Measurements from ENCODE around the gene CHST12. TPM values are rescaled to one million over a fixed set of nuclear protein-coding genes. Genes with fewer than 3 reads are reported as not detected.
"Not testable (repeated sequence)": the region's sequence is repeated elsewhere in the genome, so short reads cannot be mapped to it uniquely, and the experiment has no call there.

Gene CHST12
- total RNA-seq, 1 experiment from 2014 or later, result 0.82 TPM

DNA sequence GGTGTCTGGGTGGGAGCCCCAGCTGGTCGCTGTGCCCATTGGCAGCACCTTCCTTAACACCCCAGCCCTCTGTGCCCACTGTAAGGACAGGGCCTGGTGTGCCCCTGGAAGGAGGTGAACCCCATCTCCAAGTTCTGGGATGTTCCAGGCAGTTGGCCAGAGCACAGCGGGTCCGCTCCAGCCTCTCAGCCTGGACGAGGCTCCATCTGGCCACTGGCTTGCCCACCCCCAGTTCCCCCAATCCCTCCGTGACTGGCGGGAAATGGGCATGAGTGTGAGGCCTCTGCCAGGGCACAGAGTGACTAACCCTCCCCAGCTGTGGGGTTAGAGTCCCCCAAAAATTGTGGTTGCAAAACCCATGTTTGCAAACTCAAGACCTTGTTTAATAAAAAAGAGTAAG, 57.2 kb downstream of the CHST12 start:
- Histone ChIP-seq H3K27ac (ENCODE audit: low read length) (no peak overlapping the region), H4K20me1 (ENCODE audit: insufficient read depth, low read depth, low read length) (no peaks in the 10 kb centered on the region), H3K9me2 (replicated peaks; ENCODE audit: insufficient read depth, low read length) (no peaks in the 10 kb centered on the region), H3K4me1 (ENCODE audit: low read length) (peaks cover under 1% of the 10 kb centered on the region), H3K79me2 (ENCODE audit: low read length) (no peaks in the 10 kb centered on the region), H3K27me3 (ENCODE audit: low read length) (no peaks in the 10 kb centered on the region), H2AFZ (ENCODE audit: low read length) (no peak overlapping the region), H3K4me3 (ENCODE audit: low read length) (no peak overlapping the region), H3K36me3 (ENCODE audit: insufficient read depth, low read length) (no peaks in the 10 kb centered on the region), H3K4me2 (ENCODE audit: low read depth, low read length, poor library complexity, severe bottlenecking) (no peak overlapping the region), H3K9ac (ENCODE audit: low read length) (no peak overlapping the region), H3K9me3 (ENCODE audit: low read length) (no peaks in the 10 kb centered on the region)
- DNase-seq, result no peak

DNA sequence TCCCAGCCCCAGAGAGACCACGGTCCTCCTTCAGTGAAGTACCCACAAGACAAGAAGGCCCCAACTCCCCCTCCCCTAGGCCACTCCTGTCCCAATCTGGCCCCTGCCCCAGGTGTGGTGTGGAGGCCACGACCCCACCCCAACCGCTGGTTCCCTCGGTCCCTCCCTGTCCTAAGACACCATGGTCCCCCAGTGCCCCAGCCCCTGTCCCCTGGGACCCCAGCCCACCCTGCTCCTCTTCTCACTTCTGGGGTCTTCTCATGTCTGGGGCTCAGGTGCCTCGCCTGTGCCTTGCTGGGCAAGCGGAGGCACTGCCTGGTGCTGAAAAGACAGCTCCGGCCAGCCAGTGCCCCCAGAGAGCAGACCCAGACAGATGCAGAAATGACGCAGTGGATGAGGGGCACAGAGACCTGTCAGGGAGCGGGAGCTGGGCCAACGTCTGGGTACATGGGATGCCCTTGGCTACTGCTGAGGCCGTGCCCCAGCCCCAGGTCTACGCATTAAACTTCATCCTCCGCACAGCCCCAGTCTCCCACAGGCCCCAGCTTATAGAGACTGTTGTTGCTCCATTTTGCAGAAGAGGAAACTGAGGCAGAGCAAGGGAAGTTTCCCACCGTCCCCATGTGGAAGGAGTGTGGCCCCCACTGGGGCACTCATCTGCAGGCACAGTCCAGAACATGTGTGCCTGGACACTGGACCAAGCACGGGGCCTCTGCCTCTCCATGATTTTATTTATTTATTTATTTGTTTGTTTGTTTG, 58.0 kb downstream of the CHST12 start:
- no peak for DNase-seq

DNA sequence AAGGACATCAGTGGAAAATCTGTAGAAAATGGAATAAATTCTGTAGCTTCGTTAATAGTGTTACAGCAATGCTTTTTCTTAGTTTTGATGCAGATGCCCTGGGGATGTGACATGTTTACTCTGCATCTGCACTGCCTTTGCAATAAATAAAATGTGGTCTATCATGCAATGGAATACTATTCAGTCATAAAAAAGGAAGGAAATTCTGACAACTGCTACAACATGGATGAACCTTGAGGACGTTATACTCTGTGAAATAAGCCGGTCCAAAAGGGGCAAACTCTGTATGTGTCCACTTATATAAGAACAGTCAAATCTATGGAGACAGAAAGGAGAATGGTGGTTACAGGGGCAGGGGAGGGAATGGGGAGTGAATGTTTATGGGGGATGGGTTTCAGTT, 59.3 kb downstream of the CHST12 start:
- H3K79me2 ChIP-seq (ENCODE audit: low read length), result no peaks in the 10 kb centered on the region
- no peak overlapping the region for H3K4me3 ChIP-seq (ENCODE audit: low read length)
- H3K4me1 ChIP-seq (ENCODE audit: low read length), result peaks cover 7% of the 10 kb centered on the region
- H3K4me2 ChIP-seq (ENCODE audit: low read depth, low read length, poor library complexity, severe bottlenecking), result no peak overlapping the region
- H2AFZ ChIP-seq (ENCODE audit: low read length), result no peak overlapping the region
- no peak for DNase-seq
- H3K9ac ChIP-seq (ENCODE audit: low read length), result no peak overlapping the region
- H3K27ac ChIP-seq (ENCODE audit: low read length), result no peak overlapping the region
- no peaks in the 10 kb centered on the region for H3K27me3 ChIP-seq (ENCODE audit: low read length)
- no peaks in the 10 kb centered on the region for H3K9me2 ChIP-seq (replicated peaks; ENCODE audit: insufficient read depth, low read length)
- no peaks in the 10 kb centered on the region for H3K36me3 ChIP-seq (ENCODE audit: insufficient read depth, low read length)
- no peaks in the 10 kb centered on the region for H4K20me1 ChIP-seq (ENCODE audit: insufficient read depth, low read depth, low read length)
- H3K9me3 ChIP-seq (ENCODE audit: low read length), result no peaks in the 10 kb centered on the region

More for the DNA sequence above, 58.0 kb downstream of the CHST12 start:
- H2AFZ ChIP-seq (ENCODE audit: low read length), result no peak overlapping the region
- no peaks in the 10 kb centered on the region for H3K79me2 ChIP-seq (ENCODE audit: low read length)
- H3K27me3 ChIP-seq (ENCODE audit: low read length), result no peaks in the 10 kb centered on the region
- H3K4me2 ChIP-seq (ENCODE audit: low read depth, low read length, poor library complexity, severe bottlenecking), result no peak overlapping the region
- no peak overlapping the region for H3K9ac ChIP-seq (ENCODE audit: low read length)
- H3K36me3 ChIP-seq (ENCODE audit: insufficient read depth, low read length), result no peaks in the 10 kb centered on the region
- no peak overlapping the region for H3K4me3 ChIP-seq (ENCODE audit: low read length)
- H3K9me2 ChIP-seq (replicated peaks; ENCODE audit: insufficient read depth, low read length), result no peaks in the 10 kb centered on the region
- H4K20me1 ChIP-seq (ENCODE audit: insufficient read depth, low read depth, low read length), result no peaks in the 10 kb centered on the region
- peaks cover 7% of the 10 kb centered on the region for H3K4me1 ChIP-seq (ENCODE audit: low read length)
- no peaks in the 10 kb centered on the region for H3K9me3 ChIP-seq (ENCODE audit: low read length)
- H3K27ac ChIP-seq (ENCODE audit: low read length), result no peak overlapping the region

DNA sequence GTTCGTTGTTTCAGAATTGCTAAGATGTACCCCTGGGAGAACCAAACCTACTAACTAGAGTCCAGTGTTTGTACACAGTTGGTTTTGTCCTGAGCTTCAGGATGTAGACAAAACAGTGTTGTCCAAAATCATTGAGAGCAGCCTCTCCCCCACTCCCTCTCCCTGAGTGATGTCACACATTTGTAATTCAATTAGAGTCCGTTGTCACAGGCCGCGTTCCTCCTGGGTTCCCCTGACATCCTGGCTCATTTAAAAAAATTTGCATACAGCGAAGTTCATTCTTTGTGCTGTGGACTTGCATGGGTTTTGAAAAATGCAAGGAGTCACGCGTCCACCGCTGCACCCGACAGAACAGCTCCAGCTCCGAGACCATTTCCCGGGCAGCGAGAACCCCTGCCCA, 62.5 kb downstream of the CHST12 start:
- DNase-seq, result peak; percentile 65
- peaks cover 7% of the 10 kb centered on the region for H3K4me1 ChIP-seq (ENCODE audit: low read length)
- H3K9me2 ChIP-seq (replicated peaks; ENCODE audit: insufficient read depth, low read length), result no peaks in the 10 kb centered on the region
- H3K9me3 ChIP-seq (ENCODE audit: low read length), result no peaks in the 10 kb centered on the region
- H3K27ac ChIP-seq (ENCODE audit: low read length), result no peak overlapping the region
- no peaks in the 10 kb centered on the region for H3K27me3 ChIP-seq (ENCODE audit: low read length)
- H3K4me2 ChIP-seq (ENCODE audit: low read depth, low read length, poor library complexity, severe bottlenecking), result peak overlapping the region; percentile 11
- no peaks in the 10 kb centered on the region for H3K36me3 ChIP-seq (ENCODE audit: insufficient read depth, low read length)
- no peak overlapping the region for H2AFZ ChIP-seq (ENCODE audit: low read length)
- H4K20me1 ChIP-seq (ENCODE audit: insufficient read depth, low read depth, low read length), result no peaks in the 10 kb centered on the region; the same call in 1 of the 2 replicates
- no peaks in the 10 kb centered on the region for H3K79me2 ChIP-seq (ENCODE audit: low read length)
- H3K9ac ChIP-seq (ENCODE audit: low read length), result no peak overlapping the region
- no peak overlapping the region for H3K4me3 ChIP-seq (ENCODE audit: low read length)

DNA sequence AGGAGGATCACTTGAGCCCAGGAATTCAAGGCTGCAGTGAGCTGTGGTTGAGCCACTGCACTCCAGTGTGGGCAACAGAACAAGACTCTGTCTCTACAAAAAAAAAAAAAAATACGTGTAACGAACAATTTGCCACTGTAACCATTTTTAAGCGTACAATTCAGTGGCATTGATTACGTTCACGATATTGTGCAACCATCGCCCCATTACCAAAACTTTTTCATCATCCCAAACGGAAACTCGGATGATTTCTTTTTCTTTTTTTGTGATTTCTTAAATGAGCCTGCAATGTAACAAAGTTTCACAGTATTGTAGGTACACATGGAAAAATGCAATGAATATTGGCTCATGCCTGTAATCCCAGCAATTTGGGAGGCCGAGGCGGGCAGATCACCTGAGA, 63.3 kb downstream of the CHST12 start:
- H3K79me2 ChIP-seq (ENCODE audit: low read length), result no peaks in the 10 kb centered on the region
- H3K4me2 ChIP-seq (ENCODE audit: low read depth, low read length, poor library complexity, severe bottlenecking), result no peak overlapping the region
- no peaks in the 10 kb centered on the region for H3K27me3 ChIP-seq (ENCODE audit: low read length)
- peaks cover 7% of the 10 kb centered on the region for H3K4me1 ChIP-seq (ENCODE audit: low read length)
- H3K9me2 ChIP-seq (replicated peaks; ENCODE audit: insufficient read depth, low read length), result no peaks in the 10 kb centered on the region
- H3K27ac ChIP-seq (ENCODE audit: low read length), result no peak overlapping the region
- H4K20me1 ChIP-seq (ENCODE audit: insufficient read depth, low read depth, low read length), result no peaks in the 10 kb centered on the region; the same call in 1 of the 2 replicates
- no peak overlapping the region for H3K9ac ChIP-seq (ENCODE audit: low read length)
- H3K36me3 ChIP-seq (ENCODE audit: insufficient read depth, low read length), result no peaks in the 10 kb centered on the region
- H3K4me3 ChIP-seq (ENCODE audit: low read length), result no peak overlapping the region
- DNase-seq, result no peak
- no peaks in the 10 kb centered on the region for H3K9me3 ChIP-seq (ENCODE audit: low read length)
- H2AFZ ChIP-seq (ENCODE audit: low read length), result no peak overlapping the region

DNA sequence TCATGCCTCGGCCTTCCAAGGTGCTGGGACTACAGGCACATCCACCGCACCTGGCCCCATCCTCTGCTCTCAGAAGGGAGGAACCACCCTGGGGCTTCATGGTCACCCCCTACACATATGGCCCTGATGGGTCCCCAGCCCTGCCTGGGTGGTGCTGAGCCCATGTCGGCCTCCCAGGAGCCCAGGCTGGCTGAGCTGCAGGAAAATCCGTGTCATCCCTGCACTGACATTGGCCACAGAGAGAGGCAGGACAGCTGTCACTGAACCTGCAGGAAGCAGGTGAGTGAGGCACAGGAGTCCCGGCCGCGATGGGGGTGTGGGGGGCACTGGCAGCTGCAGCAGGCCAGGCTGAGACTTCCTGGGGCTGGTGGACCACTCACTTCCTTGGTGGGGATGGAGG, 64.8 kb downstream of the CHST12 start:
- no peak overlapping the region for H3K27ac ChIP-seq (ENCODE audit: low read length)

DNA sequence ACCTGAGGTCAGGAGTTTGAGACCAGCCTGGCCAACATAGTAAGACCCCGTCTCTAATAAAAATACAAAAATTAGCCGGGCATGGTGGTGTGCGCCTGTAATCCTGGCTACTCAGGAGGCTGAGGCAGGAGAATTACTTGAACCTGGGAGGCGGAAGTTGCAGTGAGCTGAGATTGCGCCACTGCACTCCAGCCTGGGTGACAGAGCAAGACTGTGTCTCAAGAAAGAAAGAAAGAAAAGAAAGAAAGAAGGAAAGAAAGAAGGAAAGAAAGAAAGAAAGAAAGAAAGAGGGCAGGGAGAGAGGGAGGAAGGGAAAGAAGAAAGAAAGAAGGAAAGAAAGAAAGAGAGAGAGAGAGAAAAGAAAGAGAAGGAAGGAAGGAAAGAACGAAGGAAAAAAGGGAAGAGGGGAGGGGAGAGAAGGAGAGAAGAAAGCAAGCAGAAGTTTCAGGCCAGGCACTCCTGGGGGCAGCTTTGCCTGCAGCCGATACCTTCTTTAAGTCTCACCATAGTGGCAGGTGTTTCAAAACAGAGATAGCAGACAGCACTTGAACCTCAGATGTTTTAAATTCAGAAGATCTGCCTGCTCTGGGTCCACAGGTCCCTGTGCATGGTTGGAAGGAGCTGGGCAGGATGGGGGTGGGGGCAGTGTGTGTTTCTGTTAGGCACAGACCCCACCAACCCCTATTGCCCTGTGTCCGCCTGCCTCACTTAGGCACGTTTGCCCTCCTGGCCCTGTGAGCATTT, 66.2 kb downstream of the CHST12 start:
- not testable (repeated sequence) for H3K27me3 ChIP-seq (ENCODE audit: low read length); H4K20me1 ChIP-seq (ENCODE audit: insufficient read depth, low read depth, low read length); H3K27ac ChIP-seq (ENCODE audit: low read length); H3K4me3 ChIP-seq (ENCODE audit: low read length); H3K9me3 ChIP-seq (ENCODE audit: low read length); H3K79me2 ChIP-seq (ENCODE audit: low read length); H3K9me2 ChIP-seq (replicated peaks; ENCODE audit: insufficient read depth, low read length); DNase-seq; H3K36me3 ChIP-seq (ENCODE audit: insufficient read depth, low read length); H3K4me1 ChIP-seq (ENCODE audit: low read length); H3K9ac ChIP-seq (ENCODE audit: low read length); H3K4me2 ChIP-seq (ENCODE audit: low read depth, low read length, poor library complexity, severe bottlenecking); H2AFZ ChIP-seq (ENCODE audit: low read length)

More for the DNA sequence above, 64.8 kb downstream of the CHST12 start:
- Histone ChIP-seq H3K4me2 (ENCODE audit: low read depth, low read length, poor library complexity, severe bottlenecking) (no peak overlapping the region), H3K4me1 (ENCODE audit: low read length) (peaks cover 7% of the 10 kb centered on the region), H3K9me2 (replicated peaks; ENCODE audit: insufficient read depth, low read length) (no peaks in the 10 kb centered on the region), H3K79me2 (ENCODE audit: low read length) (no peaks in the 10 kb centered on the region), H3K9me3 (ENCODE audit: low read length) (no peaks in the 10 kb centered on the region), H3K27me3 (ENCODE audit: low read length) (no peaks in the 10 kb centered on the region), H2AFZ (ENCODE audit: low read length) (no peak overlapping the region), H3K36me3 (ENCODE audit: insufficient read depth, low read length) (no peaks in the 10 kb centered on the region), H4K20me1 (ENCODE audit: insufficient read depth, low read depth, low read length) (no peaks in the 10 kb centered on the region; the same call in 1 of the 2 replicates), H3K4me3 (ENCODE audit: low read length) (no peak overlapping the region), H3K9ac (ENCODE audit: low read length) (no peak overlapping the region)
- DNase-seq, result no peak

DNA sequence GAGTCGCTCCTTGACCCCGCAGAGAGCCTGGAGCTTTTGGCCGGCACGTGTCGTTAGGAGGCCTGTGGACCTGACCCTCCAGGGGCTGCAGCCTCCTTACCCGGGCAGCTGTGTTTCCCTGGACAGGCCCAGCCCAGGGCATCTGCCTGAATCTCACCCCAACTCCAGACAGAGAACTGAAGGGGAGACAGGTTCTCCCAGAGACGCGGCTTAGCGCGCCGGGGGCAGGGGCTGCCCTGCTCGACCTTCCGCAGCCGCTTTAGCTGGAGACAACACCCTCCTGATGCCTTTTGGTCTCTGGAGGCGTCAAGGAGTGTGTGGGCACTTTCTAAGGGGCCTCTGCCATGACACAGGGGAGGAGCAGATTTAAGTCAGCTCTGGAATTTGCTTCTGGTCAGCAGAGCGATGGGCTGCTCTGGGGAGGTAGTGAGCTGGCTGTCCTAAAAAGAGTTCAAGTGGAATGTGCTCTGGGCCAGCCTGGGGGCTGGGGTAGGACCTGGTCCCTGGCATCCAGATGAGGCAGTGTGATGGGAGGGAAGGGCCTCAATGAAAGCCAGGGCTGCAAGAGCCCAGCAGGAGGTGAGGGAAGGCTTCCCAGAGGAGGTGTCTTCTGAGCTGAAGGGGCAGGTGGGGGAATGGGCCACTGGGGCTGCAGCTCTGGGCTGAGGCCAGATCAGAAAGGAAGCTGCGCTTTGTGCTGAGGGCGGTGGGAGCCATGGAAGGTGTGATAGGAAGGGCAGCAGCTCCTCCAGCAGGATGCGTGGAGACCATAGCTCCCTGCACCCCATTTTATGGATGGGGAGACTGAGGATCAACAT, 67.0 kb downstream of the CHST12 start:
- H2AFZ ChIP-seq (ENCODE audit: low read length), result no peak overlapping the region
- no peaks in the 10 kb centered on the region for H3K9me3 ChIP-seq (ENCODE audit: low read length)
- peaks cover 7% of the 10 kb centered on the region for H3K4me1 ChIP-seq (ENCODE audit: low read length)
- H3K9ac ChIP-seq (ENCODE audit: low read length), result no peak overlapping the region
- H4K20me1 ChIP-seq (ENCODE audit: insufficient read depth, low read depth, low read length), result no peaks in the 10 kb centered on the region; the same call in 1 of the 2 replicates
- H3K79me2 ChIP-seq (ENCODE audit: low read length), result no peaks in the 10 kb centered on the region
- no peaks in the 10 kb centered on the region for H3K9me2 ChIP-seq (replicated peaks; ENCODE audit: insufficient read depth, low read length)
- no peak overlapping the region for H3K27ac ChIP-seq (ENCODE audit: low read length)
- no peak for DNase-seq
- no peaks in the 10 kb centered on the region for H3K27me3 ChIP-seq (ENCODE audit: low read length)
- H3K4me3 ChIP-seq (ENCODE audit: low read length), result no peak overlapping the region
- no peaks in the 10 kb centered on the region for H3K36me3 ChIP-seq (ENCODE audit: insufficient read depth, low read length)
- no peak overlapping the region for H3K4me2 ChIP-seq (ENCODE audit: low read depth, low read length, poor library complexity, severe bottlenecking)

All from Karpas-422 (cell line).